Stimulated activated CD8-positive, alpha-beta memory T cell treated with anti-CD3 and anti-CD28 coated beads, Interleukin-4, amount 100 ng/mL, for 4 hours (primary cell): Measurements from ENCODE around the gene NXPH2.

ENCODE experiments used
- DNase-seq, 2 donors: peaks; one replicate each; pipeline ENCODE4 v3.0.0-alpha.2; 2020; ENCODE audit warnings: low read depth in 2 of 2, low spot score in 1 of 2

The NXPH2 gene

DNA sequence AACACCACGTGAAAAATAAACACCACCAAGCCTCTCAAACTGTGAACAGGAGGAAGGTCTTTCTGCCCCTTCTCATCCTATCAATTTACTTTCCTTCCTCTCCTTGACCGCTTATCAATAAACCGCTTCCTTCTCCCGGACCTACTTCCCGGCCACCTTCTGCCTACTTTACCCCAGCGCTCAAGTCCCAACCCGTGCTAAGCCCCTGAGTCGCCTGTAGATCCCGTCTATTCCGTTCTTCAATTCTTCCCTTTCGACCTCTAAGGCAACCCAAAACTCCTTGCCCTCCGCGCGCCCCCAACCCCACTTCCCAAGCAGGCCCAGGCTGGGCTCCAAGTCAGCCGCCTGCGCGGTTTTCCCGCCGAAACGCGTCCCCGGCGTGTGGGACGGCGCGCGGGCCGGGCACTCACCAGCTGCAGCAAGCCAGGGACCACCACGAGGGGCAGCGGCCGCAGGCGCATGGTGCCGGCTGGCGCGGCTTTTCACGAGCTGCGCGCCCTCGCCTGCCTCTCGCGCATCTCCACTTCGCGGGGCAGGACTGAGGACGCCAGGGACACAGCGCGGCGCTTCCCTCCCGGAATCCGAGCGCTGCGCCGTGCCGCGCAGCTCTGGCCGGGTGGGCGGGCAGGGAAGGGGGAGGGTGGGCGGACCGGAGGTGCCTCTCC is at the start of gene NXPH2:
TSS of gene NXPH2 (minus strand) at position 610 of the 665 bp plus-strand sequence. CDS start at position 461, 149 bp downstream.
- DNase-seq, result no peak

DNA sequence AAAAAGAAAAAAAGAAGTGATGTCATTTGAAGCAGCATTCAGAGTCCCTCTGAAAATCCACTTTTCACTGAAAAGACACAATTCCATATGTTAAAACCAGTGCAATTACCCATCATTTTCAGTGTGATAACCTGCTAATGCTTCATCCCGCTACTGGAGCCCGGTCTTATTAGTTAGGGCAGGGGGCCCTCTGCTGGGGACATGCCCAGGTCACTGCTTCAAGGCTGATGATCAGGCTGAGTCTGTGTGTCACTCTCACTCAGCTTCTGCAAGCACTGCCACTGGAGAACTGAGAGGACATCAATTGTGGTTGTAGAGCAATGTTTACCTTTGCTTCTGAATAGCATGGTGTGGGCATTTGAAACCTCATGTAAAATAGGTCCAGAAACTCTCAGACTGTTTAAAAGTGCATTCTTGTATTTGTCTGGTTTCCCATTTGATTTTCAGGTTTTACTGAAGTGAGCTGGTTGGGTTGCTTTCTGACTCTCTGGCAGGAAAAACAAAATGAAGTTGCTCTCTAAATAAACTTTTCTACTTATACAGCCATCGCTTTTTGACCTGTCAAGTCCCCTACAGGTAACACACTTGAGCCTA is 49.2 kb upstream of the NXPH2 start:
- DNase-seq, result no peak

DNA sequence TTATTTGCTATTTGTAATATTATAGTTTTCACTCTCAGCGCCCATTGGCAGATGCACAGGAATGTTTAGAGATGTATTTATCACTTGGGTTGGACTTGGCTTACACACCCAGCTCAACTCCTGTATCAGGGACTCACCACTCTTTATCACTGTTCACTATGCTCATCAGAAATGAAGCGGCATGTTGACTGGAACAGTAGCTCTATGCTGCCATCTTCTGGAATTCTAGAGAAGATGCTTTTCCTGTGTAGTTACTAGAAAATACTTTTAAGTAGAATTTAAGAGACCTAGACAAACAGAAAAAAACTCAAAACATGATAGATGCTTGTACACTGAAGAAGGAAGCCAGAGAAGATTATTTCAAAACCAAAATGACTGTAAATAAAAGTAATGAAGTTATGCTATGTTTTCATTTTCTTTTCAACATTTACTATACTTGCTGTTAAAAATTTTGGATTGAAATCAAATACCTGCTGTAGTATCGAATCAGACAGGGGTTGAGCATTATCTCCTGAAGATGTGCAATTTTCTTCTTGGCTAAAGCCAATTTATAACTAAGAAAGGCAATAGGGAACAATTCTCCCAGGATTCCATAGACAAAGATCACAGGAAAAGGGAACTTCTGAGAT is 47.4 kb upstream of the NXPH2 start:
- DNase-seq, result no peak

DNA sequence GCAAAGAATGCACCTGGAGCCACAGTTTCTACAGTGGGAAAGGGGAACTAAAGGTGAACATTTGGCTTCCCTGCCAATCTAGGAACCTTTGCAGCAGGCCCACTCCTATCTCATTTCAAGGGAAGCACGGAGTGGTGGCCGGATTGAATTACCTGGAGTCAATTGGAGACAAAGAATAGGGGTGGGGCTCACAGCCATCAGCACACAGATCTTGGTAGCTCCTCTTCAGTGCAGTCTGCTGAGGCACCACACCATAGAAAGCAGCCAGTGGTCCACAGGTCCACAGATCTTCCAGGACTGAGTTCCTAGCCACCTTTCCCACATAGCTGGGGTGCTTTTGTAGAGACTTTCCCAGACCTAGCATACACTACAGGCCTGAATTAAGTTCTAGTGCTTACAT is 43.5 kb upstream of the NXPH2 start:
- no peak for DNase-seq

DNA sequence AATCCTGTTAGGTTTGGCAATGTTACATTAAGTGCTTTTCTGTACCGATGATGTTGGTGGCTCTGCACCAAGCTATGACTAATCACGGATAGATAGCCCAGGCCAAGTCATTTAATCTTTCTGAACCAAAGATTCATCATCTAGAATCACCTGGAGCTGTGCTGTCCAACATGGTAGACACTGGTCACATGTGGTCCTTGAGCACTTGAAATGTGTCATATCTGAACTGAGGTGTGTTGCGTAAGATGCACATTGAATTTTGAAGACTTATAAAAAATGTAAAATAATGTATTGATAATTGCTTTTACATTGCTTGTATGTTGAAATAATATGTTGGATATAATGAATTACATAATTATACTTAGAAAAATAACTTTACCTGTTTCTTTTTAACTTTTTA is 39.8 kb upstream of the NXPH2 start:
- no peak for DNase-seq

DNA sequence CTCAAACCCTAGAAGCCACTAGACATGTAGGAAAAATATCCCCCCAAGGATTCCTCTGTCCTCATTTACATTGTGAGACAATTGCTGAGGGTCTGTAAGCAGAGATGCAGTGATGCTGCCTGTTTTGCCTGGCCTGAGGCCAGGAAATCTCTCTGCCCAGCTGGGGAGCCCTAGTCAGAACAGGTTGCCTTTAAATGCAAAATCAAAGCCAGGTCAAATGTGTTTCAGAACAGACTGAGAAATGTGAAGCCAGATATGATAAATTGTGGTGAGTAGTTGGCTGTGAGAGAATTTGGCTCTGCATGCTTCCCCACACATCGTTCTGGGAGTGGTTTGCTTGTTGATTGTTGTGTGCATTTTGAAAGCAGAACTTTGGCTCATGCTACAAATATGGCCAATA is 38.4 kb upstream of the NXPH2 start:
- no peak for DNase-seq

DNA sequence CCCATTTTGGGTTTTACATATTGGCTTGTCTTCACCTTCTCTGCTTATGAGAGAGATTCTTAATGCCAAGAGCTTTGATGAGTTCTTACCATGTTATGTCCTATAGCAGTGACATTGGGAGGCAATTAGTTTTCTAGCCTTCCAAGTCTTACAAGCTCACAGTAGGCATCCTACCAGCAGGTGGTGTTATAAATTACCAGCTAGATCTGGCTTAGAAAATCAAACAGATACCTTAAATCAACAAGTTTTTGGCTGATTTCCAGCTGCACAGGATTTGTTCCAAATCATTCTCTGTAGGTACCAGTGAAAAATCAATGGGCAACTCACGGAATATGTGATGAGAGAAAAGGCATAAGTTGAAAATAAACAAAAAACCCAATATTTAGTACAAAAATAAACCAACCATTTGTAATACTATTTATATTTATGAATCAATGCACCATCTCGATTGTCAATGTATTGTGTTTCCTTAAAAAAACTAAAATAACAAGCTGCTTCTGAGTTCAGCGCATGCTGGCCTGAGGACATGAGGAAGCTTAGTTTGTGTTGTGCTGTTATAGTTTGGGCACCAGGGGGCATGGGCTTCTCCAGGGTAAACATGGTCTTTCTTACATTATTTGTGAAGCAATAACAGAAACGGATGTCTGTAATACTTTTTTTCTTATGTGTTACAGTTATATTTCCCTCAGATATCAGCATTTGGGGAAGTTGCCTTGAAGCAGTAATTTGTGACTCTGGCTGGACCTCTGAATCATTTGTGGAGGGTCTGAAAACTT is 34.1 kb upstream of the NXPH2 start:
- no peak for DNase-seq

DNA sequence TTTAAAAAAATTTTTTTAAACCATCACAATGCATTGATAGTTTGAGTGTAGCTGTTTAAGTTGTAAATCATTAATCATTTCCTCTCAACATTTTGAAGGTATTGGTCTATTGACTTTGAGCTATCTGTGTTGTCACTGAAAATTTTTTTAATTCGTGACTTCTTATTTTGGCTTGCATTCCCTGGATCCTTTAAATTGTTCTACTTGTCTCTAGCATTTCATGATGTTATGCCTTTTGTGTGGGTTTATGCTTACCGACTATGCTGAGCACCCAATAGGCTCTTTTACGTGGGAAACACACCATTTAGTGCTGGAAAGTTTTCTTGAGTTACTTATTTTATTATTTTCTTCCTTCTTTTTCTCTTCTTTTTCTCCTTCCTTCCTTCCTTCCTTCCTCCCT is 31.2 kb upstream of the NXPH2 start:
- no peak for DNase-seq

DNA sequence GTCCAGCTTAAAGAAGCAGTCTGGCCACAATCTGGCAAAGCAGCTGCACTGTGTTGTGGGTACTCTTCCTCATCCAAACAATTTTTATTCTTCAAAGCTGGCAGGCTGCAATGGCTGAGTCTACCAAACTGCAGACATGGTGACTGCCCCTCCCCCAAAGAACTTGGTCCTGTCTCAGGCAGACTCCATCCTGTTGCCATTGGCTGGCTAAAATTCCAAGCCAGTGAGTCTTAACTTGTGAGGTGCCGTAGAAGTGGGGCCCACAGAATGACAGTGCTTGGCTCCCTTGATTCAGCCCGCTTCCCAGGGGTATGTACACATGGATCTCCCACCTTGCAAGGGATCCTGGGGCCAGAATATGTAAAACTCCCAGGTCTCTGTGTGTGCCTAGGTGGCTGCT is 14.5 kb upstream of the NXPH2 start:
- no peak for DNase-seq

DNA sequence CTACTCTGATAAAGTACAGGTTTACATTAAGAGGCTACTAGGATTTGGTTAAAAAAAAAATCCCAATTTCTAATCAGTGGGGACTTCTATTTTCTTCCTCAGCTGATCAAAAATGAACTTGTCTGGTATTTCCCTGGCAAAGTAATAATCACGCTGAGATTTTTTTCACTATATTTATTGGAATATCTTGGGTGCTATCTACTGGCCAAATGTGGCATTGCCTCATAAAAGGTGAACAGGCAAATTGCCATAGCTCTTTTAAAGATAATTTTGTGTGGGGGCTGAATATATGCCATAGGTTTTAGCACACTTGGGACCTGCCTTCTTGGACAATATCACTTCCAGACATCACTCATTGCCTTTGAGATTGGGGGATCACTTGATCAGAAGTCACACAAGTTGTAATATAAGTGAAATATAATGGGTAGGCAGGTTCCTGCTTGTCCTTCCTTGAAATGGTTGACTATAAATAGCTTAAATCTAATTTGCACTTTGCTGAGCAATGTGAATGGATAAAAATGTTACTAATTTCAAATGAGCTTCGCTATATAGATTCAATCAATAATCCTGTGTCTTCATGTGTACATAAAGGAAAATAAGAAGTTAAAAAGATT is 7.0 kb upstream of the NXPH2 start:
- DNase-seq, result no peak

DNA sequence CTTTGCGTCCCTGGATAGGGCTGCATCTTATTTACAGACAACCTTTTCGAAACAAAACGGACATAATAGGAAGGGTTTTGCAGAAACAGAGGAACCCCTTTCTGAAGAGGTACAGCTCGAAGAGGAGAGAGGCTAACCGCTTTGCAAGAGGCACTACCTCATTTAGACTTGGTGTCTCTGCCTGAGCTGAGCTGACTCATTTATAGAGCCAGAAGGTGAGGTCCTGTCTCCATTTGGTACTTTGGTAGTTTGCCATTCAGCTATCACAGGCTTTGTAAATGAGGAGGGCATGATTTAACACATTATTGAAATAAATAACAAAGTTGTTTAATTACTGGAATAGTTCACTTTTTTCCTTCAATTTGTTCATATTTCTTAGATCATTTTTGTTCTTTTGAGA is 2.2 kb upstream of the NXPH2 start:
- no peak for DNase-seq

DNA sequence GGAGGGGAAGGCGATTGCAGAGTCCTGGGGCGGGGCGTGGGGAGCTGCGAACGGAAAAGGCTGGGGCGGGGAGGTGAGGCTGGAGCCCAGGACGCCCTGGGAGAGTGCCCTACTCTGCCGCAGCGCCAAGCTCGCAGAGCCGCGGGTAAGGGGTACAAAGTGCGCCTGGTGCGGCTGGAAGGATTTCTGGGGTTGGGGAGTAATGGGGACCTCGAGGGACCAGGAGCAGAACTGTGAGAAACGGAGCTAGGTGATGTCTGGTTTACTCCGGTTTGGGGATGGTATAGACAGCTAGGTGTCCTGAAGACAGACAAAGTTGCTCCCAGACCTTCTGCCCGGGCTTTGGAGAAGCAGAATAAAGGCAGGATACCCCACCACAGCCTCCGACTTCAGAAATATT is 718 bp upstream of the NXPH2 start:
- no peak for DNase-seq

DNA sequence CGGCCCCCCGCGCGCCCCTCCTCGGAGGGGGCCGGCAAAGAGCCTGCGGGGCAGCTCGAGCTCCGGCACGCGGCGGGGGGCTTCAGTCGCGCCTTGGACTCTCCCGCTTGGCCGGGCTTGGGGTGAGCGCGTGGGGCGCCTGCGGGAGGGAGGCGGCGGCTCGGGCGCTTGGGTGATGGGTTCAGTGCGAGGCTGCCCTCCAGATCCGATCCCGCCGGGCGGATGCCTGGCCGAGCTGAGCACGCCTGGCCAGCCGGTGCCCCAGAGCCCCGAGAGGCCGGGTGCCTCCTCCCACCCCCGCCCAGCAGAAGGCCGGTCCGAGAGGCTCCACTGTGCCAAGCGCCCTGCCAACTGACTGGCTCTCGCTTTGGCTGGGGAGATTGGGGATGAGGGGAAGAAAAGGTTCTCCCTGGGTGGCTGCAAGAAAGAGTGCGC is 273 bp upstream of the NXPH2 start:
- no peak for DNase-seq

DNA sequence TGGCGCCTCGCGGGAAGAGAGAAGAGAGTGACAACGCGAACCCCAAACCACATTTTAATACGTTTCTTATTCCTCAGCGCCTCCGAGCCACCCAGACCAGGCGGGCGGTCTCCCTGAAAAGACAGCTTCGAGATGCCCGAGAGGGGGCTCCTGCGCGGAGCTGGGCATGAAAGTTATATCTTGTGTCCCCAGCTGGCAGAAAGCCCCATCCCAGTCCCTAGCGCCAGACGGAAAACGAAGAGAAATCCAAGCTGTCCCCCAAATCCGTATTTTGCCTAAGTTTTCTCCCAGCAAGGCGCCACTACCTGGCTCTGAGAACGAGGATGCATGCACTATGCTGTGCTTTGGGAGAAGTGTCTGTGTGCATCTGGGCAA is 797 bp downstream of the NXPH2 start:
- DNase-seq, result no peak

DNA sequence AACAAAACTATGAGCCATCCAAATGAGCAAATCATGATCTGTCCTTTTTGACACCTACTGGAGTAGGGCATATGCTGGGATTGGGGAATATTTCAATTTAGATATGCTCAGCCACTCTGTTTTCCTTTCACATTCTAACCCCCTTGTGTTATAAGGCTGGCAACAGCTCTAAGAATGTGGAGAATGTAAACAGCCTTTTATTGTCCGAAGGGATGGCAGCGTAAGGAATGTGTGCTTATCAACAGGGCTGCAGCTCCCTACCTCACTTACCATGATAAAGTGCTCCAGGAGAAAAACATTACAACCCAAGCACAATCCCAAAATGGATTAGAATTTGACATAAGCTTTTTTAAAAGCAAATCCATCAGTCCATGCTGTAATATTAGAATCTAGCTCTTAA is 2.2 kb downstream of the NXPH2 start:
- DNase-seq, result no peak

DNA sequence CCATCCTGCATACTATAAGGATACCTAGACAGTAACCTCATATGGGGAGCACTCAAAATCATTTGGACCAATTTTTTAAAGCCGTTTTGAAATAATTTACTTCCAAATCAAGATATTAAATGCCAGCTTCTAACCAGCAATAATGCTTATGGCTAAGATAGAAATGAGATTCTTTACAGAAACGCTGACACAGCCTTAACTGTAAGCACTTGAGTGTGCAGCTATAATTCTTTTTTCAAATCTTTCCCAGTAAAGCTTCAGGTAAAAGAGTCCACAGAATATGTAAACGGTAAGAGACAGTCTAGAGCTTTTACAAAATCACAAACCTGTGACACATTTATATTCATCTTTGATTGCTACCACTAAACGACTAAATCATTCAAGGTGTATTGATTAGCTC is 4.5 kb downstream of the NXPH2 start:
- no peak for DNase-seq

DNA sequence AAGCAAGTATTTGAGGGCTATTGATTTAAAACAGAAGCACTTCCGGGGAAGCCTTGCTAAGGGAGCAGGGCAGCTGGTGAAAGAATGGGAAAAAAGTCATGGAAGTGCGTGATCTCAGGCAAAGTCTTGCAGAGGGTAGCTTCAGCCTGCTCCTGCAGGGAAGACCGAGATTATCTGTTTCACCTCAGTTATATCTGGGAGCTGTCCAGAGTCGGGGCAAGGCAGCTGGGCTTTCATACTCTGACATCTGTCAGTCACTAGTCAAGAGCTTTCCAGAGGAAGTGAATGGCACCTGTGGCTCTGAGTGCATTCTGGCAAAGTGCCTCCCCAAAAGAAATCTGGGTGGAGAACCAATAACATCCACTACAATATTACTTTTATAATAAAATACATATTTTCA is 8.7 kb downstream of the NXPH2 start:
- no peak for DNase-seq

DNA sequence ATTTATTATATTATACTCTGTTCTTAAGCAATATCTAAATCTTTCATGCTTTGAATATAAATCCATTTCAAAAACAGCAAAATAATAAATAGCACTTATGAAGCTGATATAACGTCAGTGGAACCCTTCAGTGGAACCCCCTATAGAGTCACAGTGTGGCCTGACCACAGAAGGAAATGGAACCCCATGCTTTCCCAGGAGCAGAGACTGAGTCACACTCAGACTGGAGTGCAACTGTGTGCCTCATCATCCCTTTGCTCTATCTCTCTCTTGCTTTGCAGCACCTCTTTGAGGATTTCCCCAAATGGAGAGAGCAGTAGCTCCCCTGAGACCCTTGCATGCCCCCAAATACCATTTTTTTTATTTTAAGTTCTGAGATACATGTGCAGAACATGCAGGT is 13.1 kb downstream of the NXPH2 start:
- DNase-seq, result no peak

DNA sequence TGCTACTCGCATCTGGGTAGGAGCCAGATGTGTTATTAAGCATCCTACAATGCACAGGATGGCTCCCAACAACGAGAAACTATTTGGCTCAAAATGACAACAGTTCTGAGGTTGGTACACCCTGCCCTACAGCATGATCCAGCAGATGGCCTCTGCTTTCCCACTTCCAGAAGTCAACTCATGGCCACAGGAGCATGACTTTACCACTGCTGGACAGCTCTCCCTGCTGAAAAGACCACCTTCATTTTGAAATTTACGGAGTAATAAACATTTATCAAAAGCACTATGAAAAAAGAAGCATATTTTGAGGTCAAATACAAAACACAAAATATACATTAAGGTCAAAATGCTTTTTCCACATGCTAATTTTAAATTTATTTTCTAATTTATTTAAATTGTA is 13.7 kb downstream of the NXPH2 start:
- DNase-seq, result no peak

DNA sequence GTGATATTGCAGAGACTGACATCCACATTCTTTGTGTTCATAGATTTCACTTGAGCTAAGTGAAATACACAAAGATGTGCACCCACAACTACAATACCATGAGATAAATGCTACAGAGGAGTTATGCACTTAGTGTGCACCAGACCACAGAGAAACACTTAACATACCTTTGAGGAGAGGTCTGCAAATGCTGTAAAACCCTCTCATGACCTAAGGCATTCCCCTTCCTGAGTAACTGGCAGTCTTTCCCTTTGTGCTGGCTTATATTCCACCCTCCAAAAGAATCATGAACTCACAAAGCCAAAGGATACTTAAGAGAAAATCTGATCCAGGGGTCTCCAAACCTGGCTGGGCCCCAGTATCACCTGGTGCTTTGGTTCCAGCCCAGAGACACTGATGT is 16.2 kb downstream of the NXPH2 start:
- no peak for DNase-seq

DNA sequence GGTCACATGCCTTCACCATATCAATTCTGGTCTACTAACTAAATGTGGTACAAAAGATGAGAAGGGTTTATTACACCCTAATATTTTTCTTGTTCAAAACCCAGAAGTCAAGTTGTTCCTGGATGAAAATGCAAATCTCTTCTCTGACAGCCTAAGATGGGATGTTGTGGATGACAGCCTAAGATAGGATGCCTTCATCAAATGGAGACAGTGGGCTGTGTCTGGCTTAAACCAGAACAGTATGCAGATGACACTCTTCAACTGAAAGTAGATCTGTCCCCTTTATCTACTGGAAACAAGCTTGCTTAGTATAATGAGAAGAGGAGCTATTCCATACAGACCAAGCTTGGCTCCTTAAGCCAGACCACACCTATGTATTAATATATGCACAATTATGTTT is 17.7 kb downstream of the NXPH2 start:
- no peak for DNase-seq

DNA sequence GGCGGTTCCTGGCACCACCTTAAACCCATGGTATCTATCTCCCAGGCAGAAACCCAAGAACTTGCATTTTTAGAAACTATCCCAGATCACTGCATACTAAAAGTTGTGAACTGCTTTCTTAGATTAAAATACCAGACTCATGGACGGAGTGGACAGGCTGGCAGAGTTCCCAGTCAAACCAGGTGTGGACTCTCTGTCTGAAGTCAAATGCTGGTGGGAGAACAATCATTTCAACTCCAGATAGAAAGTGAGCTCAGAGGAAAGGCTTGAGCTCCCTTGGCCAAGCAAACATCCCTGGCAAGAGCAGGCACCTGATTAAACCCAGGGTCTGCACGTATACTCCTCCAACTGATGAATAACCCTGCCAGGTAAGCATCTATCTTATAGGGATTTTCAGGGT is 19.5 kb downstream of the NXPH2 start:
- no peak for DNase-seq
